ENCODE data around the gene ATP8B2. TPM values are rescaled to one million over a fixed set of nuclear protein-coding genes. Genes with fewer than 3 reads are reported as not detected.

ATP8B2 gene
- total and polyA plus RNA-seq, 5 experiments from 2014 or later, result 48.5 to 114 (median 65.1) TPM

GRCh38 chr1:154384650-154385489 lies 59.5 kb downstream of the ATP8B2 start:
- Mint-ChIP-seq H3K27me3 (no peaks in the 10 kb centered on the region), H3K36me3 (peaks cover 0 to 2% (median 0%) of the 10 kb centered on the region in 3 donors), H3K4me3 (peak overlapping the region; percentile 7 to 87 (median 71)), H3K9me3 (peaks cover 0 to 4% (median 0%) of the 10 kb centered on the region in 9 donors), H3K27ac (peak overlapping the region; percentile 93 to 100 (median 97)), H3K4me1 (peaks cover 14 to 52% (median 31%) of the 10 kb centered on the region in 4 donors)
- ATAC-seq, result no peak
- no peak for DNase-seq
- POLR2A ChIA-PET, result interaction anchor here (0.6 to 8.6 kb wide), 14 partner anchors 10 to 652 kb away, joined by 3 to 122 read pairs (median 6); partner anchors contain the start of gene IL6R

- H3K27me3 Mint-ChIP-seq, result no peaks in the 10 kb centered on the region
- H3K36me3 Mint-ChIP-seq, result peaks cover 0 to 2% (median 0%) of the 10 kb centered on the region in 3 donors
- peak overlapping the region; percentile 93 to 100 (median 97) for H3K27ac Mint-ChIP-seq
- peaks cover 14 to 56% (median 36%) of the 10 kb centered on the region in 4 donors for H3K4me1 Mint-ChIP-seq
- POLR2A ChIA-PET, result interaction anchor here (0.6 to 8.6 kb wide), 15 partner anchors 9 to 175 kb away, joined by 3 to 122 read pairs (median 7); partner anchors contain the start of gene IL6R
- ATAC-seq, result peak; percentile 92 to 93
- DNase-seq, result peak; percentile 41 to 84 (median 65)
- peak overlapping the region; percentile 67 to 87 (median 84) for H3K4me3 Mint-ChIP-seq
- H3K9me3 Mint-ChIP-seq, result peaks cover 0 to 4% (median 0%) of the 10 kb centered on the region in 9 donors
Observed at GRCh38 chr1:154386643-154387352, 61.5 kb downstream of the ATP8B2 start.

- no peak overlapping the region for H3K4me3 Mint-ChIP-seq
- H3K36me3 Mint-ChIP-seq, result no peaks in the 10 kb centered on the region
- H3K27me3 Mint-ChIP-seq, result peaks cover 0 to 4% (median 0%) of the 10 kb centered on the region in 5 donors
- H3K27ac Mint-ChIP-seq, result peak overlapping the region in 3 of 10 donors; percentile 23 to 73 (median 41)
- peaks cover 0 to 3% (median 0%) of the 10 kb centered on the region in 9 donors for H3K9me3 Mint-ChIP-seq
- ATAC-seq (no peak), DNase-seq (no peak)
- peaks cover 13 to 30% (median 20%) of the 10 kb centered on the region in 4 donors for H3K4me1 Mint-ChIP-seq
- POLR2A ChIA-PET, result interaction anchor here (0.6 to 8.6 kb wide), 3 partner anchors 13 to 213 kb away, joined by 3 to 122 read pairs (median 6); partner anchors contain the start of genes IL6R and TPM3
Observed at GRCh38 chr1:154391086-154391770, 65.9 kb downstream of the ATP8B2 start.

- Mint-ChIP-seq H3K27ac (no peak overlapping the region), H3K9me3 (peaks cover 0 to 3% (median 0%) of the 10 kb centered on the region in 9 donors), H3K27me3 (peaks cover 0 to 7% (median 0%) of the 10 kb centered on the region in 5 donors), H3K4me3 (no peak overlapping the region), H3K36me3 (no peaks in the 10 kb centered on the region), H3K4me1 (peaks cover 12 to 28% (median 26%) of the 10 kb centered on the region in 4 donors)
- POLR2A ChIA-PET, result interaction anchor here (0.7 to 1.7 kb wide), 3 partner anchors 12 to 54 kb away, joined by 3 to 7 read pairs (median 4); no protein-coding TSS in a partner anchor
- no peak for DNase-seq
- no peak for ATAC-seq
Observed at GRCh38 chr1:154398141-154398540, 72.8 kb downstream of the ATP8B2 start.

- H3K4me3 Mint-ChIP-seq, result no peak overlapping the region
- no peak for ATAC-seq
- H3K27ac Mint-ChIP-seq, result no peak overlapping the region
- POLR2A ChIA-PET, result interaction anchor here (0.7 to 1.7 kb wide), 3 partner anchors 12 to 54 kb away, joined by 3 to 7 read pairs (median 4); no protein-coding TSS in a partner anchor
- H3K9me3 Mint-ChIP-seq, result peaks cover 0 to 3% (median 0%) of the 10 kb centered on the region in 9 donors
- H3K27me3 Mint-ChIP-seq, result peaks cover 0 to 7% (median 0%) of the 10 kb centered on the region in 5 donors
- no peak for DNase-seq
- peaks cover 17 to 34% (median 31%) of the 10 kb centered on the region in 4 donors for H3K4me1 Mint-ChIP-seq
- H3K36me3 Mint-ChIP-seq, result no peaks in the 10 kb centered on the region
Observed at GRCh38 chr1:154398678-154399077, 73.4 kb downstream of the ATP8B2 start.

GRCh38 chr1:154400381-154400801 lies 75.1 kb downstream of the ATP8B2 start:
- Mint-ChIP-seq H3K36me3 (no peaks in the 10 kb centered on the region), H3K4me3 (peak overlapping the region in 2 of 10 donors; percentile 22 to 36), H3K4me1 (peaks cover 20 to 47% (median 45%) of the 10 kb centered on the region in 4 donors), H3K27me3 (peaks cover 0 to 4% (median 0%) of the 10 kb centered on the region in 5 donors), H3K9me3 (peaks cover 0 to 3% (median 0%) of the 10 kb centered on the region in 9 donors), H3K27ac (peak overlapping the region in 5 of 10 donors; percentile 0 to 90 (median 7))
- DNase-seq (no peak), ATAC-seq (no peak)
- POLR2A ChIA-PET, result interaction anchor here (0.9 to 11.0 kb wide), 2 partner anchors 12 to 20 kb away, joined by 4 to 122 read pairs; no protein-coding TSS in a partner anchor

Other genes starting within 250 kb of the ATP8B2 start
- gene NUP210L, start 170.5 kb upstream of the ATP8B2 start, total RNA-seq, result under 1 TPM; 0.16 to 0.22 TPM
- under 1 TPM in 1 of 3 donors, not detected in 2; 0.06 TPM for gene NUP210L, start 170.5 kb upstream of the ATP8B2 start, polyA plus RNA-seq
- gene TPM3, start 133.4 kb upstream of the ATP8B2 start, total RNA-seq, result 100 to 1,000 TPM; 287 to 307 TPM
- gene TPM3, start 133.4 kb upstream of the ATP8B2 start, polyA plus RNA-seq, result 1,000 to 10,000 TPM in 1 of 3 donors, 100 to 1,000 TPM in 2; 791 to 1,022 (median 805) TPM
- gene CFAP141, start 119.2 kb upstream of the ATP8B2 start, total RNA-seq, result not detected
- gene CFAP141, start 119.2 kb upstream of the ATP8B2 start, polyA plus RNA-seq, result not detected
- gene UBAP2L, start 104.6 kb upstream of the ATP8B2 start, total RNA-seq, result 100 to 1,000 TPM; 205 to 206 TPM
- gene UBAP2L, start 104.6 kb upstream of the ATP8B2 start, polyA plus RNA-seq, result 10 to 100 TPM; 42.0 to 70.5 (median 54.8) TPM
- 100 to 1,000 TPM; 112 to 118 TPM for gene HAX1, start 52.9 kb upstream of the ATP8B2 start, total RNA-seq
- 100 to 1,000 TPM; 165 to 170 (median 169) TPM for gene HAX1, start 52.9 kb upstream of the ATP8B2 start, polyA plus RNA-seq
- not detected for gene AQP10, start 4.4 kb upstream of the ATP8B2 start, total RNA-seq
- gene AQP10, start 4.4 kb upstream of the ATP8B2 start, polyA plus RNA-seq, result not detected
- 10 to 100 TPM; 44.4 to 49.9 TPM for gene IL6R, start 79.8 kb downstream of the ATP8B2 start, total RNA-seq
- 10 to 100 TPM; 20.1 to 44.1 (median 28.4) TPM for gene IL6R, start 79.8 kb downstream of the ATP8B2 start, polyA plus RNA-seq
- not detected for gene TDRD10, start 176.7 kb downstream of the ATP8B2 start, total RNA-seq
- not detected for gene TDRD10, start 176.7 kb downstream of the ATP8B2 start, polyA plus RNA-seq
- gene SHE, start 176.9 kb downstream of the ATP8B2 start, total RNA-seq, result not detected
- not detected for gene SHE, start 176.9 kb downstream of the ATP8B2 start, polyA plus RNA-seq
- gene UBE2Q1, start 233.1 kb downstream of the ATP8B2 start, total RNA-seq, result 100 to 1,000 TPM; 109 to 114 TPM
- gene UBE2Q1, start 233.1 kb downstream of the ATP8B2 start, polyA plus RNA-seq, result 10 to 100 TPM; 10.5 to 13.3 (median 12.6) TPM
- gene CHRNB2, start 242.3 kb downstream of the ATP8B2 start, total RNA-seq, result not detected
- gene CHRNB2, start 242.3 kb downstream of the ATP8B2 start, polyA plus RNA-seq, result under 1 TPM in 1 of 3 donors, not detected in 2; 0.03 TPM